IPS DF 19.7 (cell line): ENCODE measurements around the gene TICAM2.
"Not testable (repeated sequence)": the region's sequence is repeated elsewhere in the genome, so short reads cannot be mapped to it uniquely, and the experiment has no call there.

Experiments used
- DNase-seq: peaks from one replicate; pipeline ENCODE4 v3.0.0-alpha.2; 2013; ENCODE audit warnings: low read depth, low spot score

TICAM2 gene

GRCh38 chr5:115601701-115602590, at the start of gene TICAM2:
TSS of gene TICAM2 (minus strand) at chr5:115602479. CDS start at chr5:115581256, 21,223 bp downstream.
- DNase-seq: no peak

GRCh38 chr5:115649541-115649940, 47.3 kb upstream of the TICAM2 start:
- DNase-seq: no peak

DNA sequence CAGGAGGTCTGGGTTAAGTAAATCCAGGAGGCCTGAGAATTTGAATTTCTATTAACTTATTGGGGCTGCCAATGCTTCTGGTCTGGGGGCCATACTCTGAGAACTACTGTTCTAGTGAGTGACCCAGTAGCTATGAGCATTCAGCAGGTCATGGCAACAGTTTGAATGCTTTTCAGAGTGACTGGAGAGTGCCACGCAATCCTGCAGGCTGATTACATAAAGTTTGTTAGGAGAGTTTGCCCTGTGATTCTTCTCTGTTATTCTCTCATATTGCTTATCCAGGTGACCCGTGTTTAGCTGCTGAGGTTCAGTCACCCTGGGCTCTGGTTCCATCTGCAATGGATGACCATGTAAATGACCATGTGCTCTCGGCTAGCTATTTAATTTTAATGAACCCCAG, 45.8 kb upstream of the TICAM2 start:
- DNase-seq: no peak

DNA sequence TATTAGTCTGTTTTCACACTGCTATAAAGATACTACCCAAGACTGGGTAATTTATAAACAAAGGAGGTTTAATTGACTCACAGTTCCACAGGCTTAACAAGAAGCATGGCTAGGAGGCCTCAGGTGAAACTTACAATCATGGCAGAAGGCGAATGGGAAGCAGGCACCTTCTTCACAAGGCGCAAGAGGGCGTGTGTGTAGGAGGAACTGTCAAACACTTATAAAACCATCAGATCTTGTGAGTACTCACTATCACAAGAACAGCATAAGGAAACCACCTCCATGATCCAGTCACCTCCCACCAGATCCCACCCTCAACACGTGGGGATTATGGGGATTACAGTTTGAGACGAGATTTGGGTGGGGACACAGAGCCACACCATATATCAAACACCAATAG, 43.1 kb upstream of the TICAM2 start:
- not testable (repeated sequence) for DNase-seq

DNA sequence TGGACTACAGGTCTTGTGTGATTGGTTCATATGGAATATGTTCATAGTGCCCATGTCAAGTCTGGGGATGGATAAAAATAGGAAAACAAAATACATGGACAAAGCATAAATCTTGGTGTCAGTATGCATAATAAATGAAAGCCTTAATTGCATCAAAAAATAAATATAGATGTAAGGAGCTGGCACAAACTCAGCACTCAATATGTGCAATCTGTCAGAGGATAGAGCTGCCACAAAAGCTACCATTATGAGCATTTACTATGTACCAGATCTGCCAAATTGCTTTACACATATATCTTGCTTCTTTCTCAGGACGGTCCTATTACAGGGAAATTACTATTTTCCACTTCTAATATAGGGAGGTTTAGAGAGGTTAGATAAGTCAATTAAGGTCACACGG, 41.8 kb upstream of the TICAM2 start:
- DNase-seq: no peak

- no peak for DNase-seq
Observed at GRCh38 chr5:115641948-115642347, 39.7 kb upstream of the TICAM2 start.

GRCh38 chr5:115640274-115640673, 38.0 kb upstream of the TICAM2 start:
- no peak for DNase-seq

- DNase-seq: no peak
Observed at GRCh38 chr5:115639377-115639776, 37.1 kb upstream of the TICAM2 start.

GRCh38 chr5:115637507-115637906, 35.2 kb upstream of the TICAM2 start:
- DNase-seq: no peak

- DNase-seq: no peak
Observed at GRCh38 chr5:115636008-115636407, 33.7 kb upstream of the TICAM2 start.

GRCh38 chr5:115634343-115635132, 32.3 kb upstream of the TICAM2 start:
- DNase-seq: peak; percentile 72

DNA sequence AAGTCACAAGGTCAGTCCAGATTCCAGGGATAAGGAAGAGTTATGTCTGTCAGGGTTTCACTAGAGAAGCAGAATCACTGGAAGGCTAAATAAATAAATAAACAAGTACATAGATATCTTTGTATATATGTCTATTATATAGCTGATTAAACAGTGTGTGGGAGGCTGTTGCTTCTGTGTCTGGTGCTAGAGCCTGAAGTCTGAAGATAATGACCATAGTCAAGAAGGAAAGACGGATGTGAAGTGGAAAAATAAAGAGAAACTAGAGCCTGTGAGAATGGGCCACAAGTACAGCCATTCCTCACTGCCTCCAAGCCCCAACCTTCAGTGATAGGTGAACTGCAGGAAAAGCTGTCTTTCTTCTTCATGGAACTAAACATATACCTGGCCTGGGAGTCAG, 27.6 kb upstream of the TICAM2 start:
- no peak for DNase-seq

DNA sequence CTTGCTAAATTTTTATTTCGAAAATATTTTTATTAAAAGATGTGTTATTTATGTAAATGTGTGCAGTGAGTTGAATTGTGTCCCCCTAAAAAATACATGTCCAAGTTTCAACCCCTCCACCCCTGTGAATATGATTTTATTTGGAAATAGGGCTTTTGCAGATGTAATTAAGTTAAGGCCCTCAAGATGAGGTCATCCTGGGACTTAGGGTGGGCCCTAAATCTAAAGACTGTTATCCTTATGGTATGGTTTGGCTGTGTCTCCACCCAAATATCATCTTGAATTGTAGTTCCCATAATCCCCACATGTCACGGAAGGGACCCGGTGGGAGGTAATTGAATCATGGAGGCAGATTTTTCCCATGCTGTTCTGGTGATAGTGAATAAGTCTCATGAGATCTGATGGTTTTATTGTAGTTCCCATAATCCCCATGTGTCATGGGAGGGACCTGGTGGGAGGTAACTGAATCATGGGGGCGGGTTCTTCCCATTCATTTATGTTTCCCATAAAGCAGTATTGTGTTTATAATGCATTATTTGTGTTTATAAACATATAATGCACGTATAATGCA, 25.1 kb upstream of the TICAM2 start:
- DNase-seq: no peak

DNA sequence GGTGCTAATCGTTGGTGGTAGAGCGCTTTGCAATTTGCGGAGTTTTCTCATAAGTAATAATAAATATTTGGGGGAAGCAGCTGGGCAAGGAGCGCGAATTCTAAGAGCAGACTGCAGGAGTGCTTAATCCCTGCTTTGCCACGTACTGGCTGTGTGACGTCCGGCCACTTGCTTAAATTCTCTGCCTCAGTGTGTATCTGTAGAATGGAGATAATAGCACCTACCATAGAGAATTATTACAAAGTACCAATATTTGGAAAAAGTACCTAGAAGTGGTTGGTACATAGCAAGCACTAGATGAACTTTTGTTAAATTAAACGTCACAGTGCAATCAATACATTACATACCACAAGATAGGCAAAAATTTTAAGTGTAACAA, 24.2 kb upstream of the TICAM2 start:
- no peak for DNase-seq

DNA sequence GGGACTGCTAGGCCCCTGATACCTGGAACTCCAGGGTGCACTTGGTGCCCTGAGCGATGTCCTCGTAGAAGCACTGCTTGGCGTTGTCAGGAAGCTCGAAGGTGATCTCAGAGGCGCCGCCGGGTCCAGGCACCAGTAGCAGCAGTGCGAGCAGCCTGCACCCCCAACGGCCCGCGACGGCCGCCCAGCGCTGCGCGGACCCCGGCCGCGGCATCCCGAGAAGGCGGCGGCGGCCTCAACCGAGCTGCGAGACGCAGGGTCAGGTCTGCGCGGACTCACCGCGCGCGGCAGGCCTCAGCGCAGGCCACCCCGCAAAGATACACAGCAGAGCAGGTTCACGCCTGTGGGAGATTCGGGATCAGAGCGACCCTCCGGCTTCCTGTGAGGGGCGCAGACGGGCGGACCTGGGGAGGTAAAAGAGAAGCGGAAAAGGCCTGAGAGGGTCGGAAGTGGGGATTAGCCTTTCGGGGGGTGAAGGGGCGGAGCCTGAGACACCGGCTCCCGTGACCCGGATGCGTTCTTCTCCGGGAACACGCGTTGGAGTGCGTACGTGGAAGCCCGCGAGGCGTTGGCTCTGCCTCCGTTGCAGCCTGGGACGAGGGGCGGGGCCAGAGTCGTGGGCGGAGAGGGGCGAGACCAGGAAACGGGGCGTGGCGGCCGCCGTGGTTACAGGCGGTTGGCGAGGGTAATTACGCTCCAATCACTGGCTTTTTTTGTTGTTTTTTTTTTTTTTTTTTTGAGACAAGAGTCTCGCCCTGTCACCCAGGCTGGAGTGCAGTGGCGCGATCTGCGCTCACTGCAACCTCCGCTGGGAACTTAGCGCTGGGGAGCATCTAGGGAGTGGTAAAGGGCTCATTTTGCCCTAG, 23.5 kb upstream of the TICAM2 start, which contains the start of gene TMED7:
TMED7 (minus strand) TSS at position 458 of the 866 bp plus-strand sequence; CDS start at position 214, 244 bp downstream.
- peak; percentile 86 for DNase-seq

- no peak for DNase-seq
Observed at GRCh38 chr5:115624994-115625393, 22.7 kb upstream of the TICAM2 start.

GRCh38 chr5:115623658-115624057, 21.4 kb upstream of the TICAM2 start:
- no peak for DNase-seq

DNA sequence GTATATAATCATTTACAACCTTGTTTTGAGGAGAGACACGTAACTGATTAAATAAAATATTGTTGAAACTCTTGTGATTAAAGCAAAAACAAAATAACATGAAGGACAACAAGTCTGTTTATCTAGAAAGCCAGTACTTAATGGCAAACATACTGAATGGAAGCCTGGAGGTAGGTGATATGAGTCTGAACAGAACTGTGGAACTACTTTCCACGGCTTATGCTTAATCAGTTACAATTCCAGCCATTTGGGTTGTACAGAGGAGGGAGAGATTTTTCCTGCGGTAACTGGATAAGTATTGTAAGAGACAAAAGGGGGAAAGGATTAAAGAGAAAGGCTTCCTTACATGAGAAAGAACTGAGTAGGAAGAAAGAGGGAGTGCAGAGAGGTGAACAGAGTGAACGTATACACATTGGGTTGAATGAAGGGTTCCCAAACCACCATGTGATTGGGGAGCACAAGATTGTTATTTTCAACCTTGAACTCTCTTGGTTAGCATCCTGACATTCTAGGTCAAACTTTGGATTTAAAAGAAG, 19.2 kb upstream of the TICAM2 start:
- DNase-seq: no peak

DNA sequence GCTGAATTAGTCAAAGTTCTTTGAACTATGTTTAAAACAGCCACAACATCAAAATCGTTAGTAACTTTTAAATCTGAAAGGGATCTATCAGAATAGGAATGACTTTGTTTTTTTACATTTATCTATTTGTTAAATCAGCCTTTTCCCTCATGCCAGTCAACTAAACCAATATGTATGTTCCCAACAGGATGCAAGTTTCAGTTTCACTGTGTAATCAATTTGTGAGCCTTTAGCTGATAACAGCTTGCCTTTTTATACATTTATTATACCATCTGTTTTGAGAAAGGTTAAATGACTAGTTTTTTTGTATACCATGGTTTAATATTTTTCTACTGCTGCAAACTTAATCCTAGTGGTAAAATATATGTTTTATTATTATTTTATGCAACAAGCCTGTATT, 14.6 kb upstream of the TICAM2 start:
- DNase-seq: no peak

GRCh38 chr5:115616472-115616871, 14.2 kb upstream of the TICAM2 start:
- DNase-seq: no peak

- DNase-seq: no peak
Observed at GRCh38 chr5:115611873-115612272, 9.6 kb upstream of the TICAM2 start.
